CD14-positive monocyte (primary cell): ENCODE results near the gene LDB1. TPM values are rescaled to one million over a fixed set of nuclear protein-coding genes. Genes with fewer than 3 reads are reported as not detected.

ENCODE experiments used
- DNase-seq, 3 donors: peaks; one replicate each; pipeline ENCODE4 v3.0.0-alpha.2; 2011 to 2022
- H2AFZ ChIP-seq: 2 replicates; pipeline ENCODE4 v1.6.0; 2012; ENCODE audit warnings: mild to moderate bottlenecking, low read depth, low read length, inconsistent platforms; ENCODE audit not compliant: insufficient read depth, poor library complexity, severe bottlenecking
- H3K27ac ChIP-seq, 2 donors: 1 replicate in 1 of 2; 2 replicates in 1 of 2; pipeline ENCODE4 v1.5.1; 2012 to 2013; ENCODE audit warnings: low read length in 2 of 2, control low read depth in 1 of 2, inconsistent platforms in 1 of 2, low read depth in 1 of 2, mild to moderate bottlenecking in 1 of 2
- H3K27me3 ChIP-seq, 2 donors: one replicate each; pipeline versions ENCODE4 v1.6.0 to v1.6.1; 2011 to 2013; ENCODE audit warnings: low read length in 2 of 2; ENCODE audit not compliant: control insufficient read depth in 2 of 2, insufficient read depth in 2 of 2
- H3K36me3 ChIP-seq, 2 donors: replicated peaks in 1 of 2; 1 replicate in 1 of 2; 2 replicates in 1 of 2; pipeline versions ENCODE4 v1.5.1 to v1.6.1; 2012 to 2013; ENCODE audit warnings: low read length in 2 of 2, control low read depth in 1 of 2, inconsistent platforms in 1 of 2, mild to moderate bottlenecking in 1 of 2; ENCODE audit not compliant: insufficient read depth in 2 of 2, control insufficient read depth in 1 of 2
- H3K4me1 ChIP-seq, 2 donors: 1 replicate in 1 of 2; 2 replicates in 1 of 2; pipeline versions ENCODE4 v1.5.1 to v1.6.1; 2012 to 2013; ENCODE audit warnings: low read length in 2 of 2, control low read depth in 1 of 2, inconsistent platforms in 1 of 2, mild to moderate bottlenecking in 1 of 2, moderate library complexity in 1 of 2; ENCODE audit not compliant: insufficient read depth in 2 of 2, control insufficient read depth in 1 of 2
- H3K4me2 ChIP-seq: replicated peaks from 2 replicates; pipeline ENCODE3; 2012; ENCODE audit warnings: low read length, moderate library complexity, mild to moderate bottlenecking; ENCODE audit not compliant: poor library complexity, severe bottlenecking; ENCODE audit errors: extremely low read depth
- H3K4me3 ChIP-seq, 3 experiments: fragments of 200-600 bp in 1 of 3; sonication (generic) in 1 of 3; replicated peaks in 1 of 3; 1 replicate in 2 of 3; 2 replicates in 1 of 3; pipeline ENCODE4 v1.5.1; 2011 to 2013; ENCODE audit warnings: low read length in 3 of 3, mild to moderate bottlenecking in 3 of 3, control low read depth in 2 of 3, low read depth in 2 of 3, inconsistent platforms in 1 of 3, moderate library complexity in 1 of 3
- H3K79me2 ChIP-seq: 2 replicates; pipeline ENCODE4 v1.6.0; 2012; ENCODE audit warnings: mild to moderate bottlenecking, control low read depth, inconsistent platforms, low read length, moderate library complexity; ENCODE audit not compliant: insufficient read depth
- H3K9ac ChIP-seq: 2 replicates; pipeline ENCODE4 v1.6.0; 2017; ENCODE audit warnings: low read length, mild to moderate bottlenecking; ENCODE audit not compliant: insufficient read depth, poor library complexity, severe bottlenecking
- H3K9me3 ChIP-seq, 2 donors: replicated peaks in 1 of 2; 1 replicate in 1 of 2; 2 replicates in 1 of 2; pipeline versions ENCODE4 v1.5.1 to v1.6.1; 2012 to 2013; ENCODE audit warnings: low read length in 2 of 2, control low read depth in 1 of 2; ENCODE audit not compliant: control insufficient read depth in 1 of 2, insufficient read depth in 1 of 2
- H4K20me1 ChIP-seq: 2 replicates; pipeline ENCODE4 v1.6.0; 2012; ENCODE audit warnings: mild to moderate bottlenecking, low read length, control low read depth, moderate library complexity; ENCODE audit not compliant: insufficient read depth
- H3K27ac Mint-ChIP-seq, 7 donors: one replicate each; pipeline ENCODE4 v1.8.0; 2020; ENCODE audit warnings: mild to moderate bottlenecking in 7 of 7, mixed read lengths in 7 of 7, moderate library complexity in 6 of 7, inconsistent platforms in 2 of 7
- H3K27me3 Mint-ChIP-seq, 3 donors: one replicate each; pipeline ENCODE4 v1.8.0; 2021 to 2022; ENCODE audit warnings: low read depth in 3 of 3, mild to moderate bottlenecking in 3 of 3, mixed read lengths in 3 of 3, moderate library complexity in 3 of 3, inconsistent platforms in 1 of 3
- H3K36me3 Mint-ChIP-seq, 2 donors: one replicate each; pipeline ENCODE4 v1.8.0; 2020; ENCODE audit warnings: mixed read lengths in 2 of 2, inconsistent platforms in 1 of 2, mild to moderate bottlenecking in 1 of 2
- H3K4me1 Mint-ChIP-seq: one replicate; pipeline ENCODE4 v1.8.0; 2020; ENCODE audit warnings: mild to moderate bottlenecking, mixed read lengths
- H3K4me3 Mint-ChIP-seq, 2 donors: one replicate each; pipeline ENCODE4 v1.8.0; 2020; ENCODE audit warnings: mild to moderate bottlenecking in 2 of 2, mixed read lengths in 2 of 2, moderate library complexity in 1 of 2
- H3K9me3 Mint-ChIP-seq, 7 donors: one replicate each; pipeline ENCODE4 v1.8.0; 2020 to 2022; ENCODE audit warnings: mixed read lengths in 7 of 7, mild to moderate bottlenecking in 6 of 7, moderate library complexity in 6 of 7, inconsistent platforms in 2 of 7
- WGBS: methylation state at CpG from one replicate; pipeline ENCODE4 v1.1.5; 2013; ENCODE audit warnings: missing lambda C conversion rate; ENCODE audit not compliant: insufficient coverage; 5-methylcytosine and 5-hydroxymethylcytosine counted together
- intact Hi-C, 2 donors: fragments of 100-400 bp; cut with micrococcal nuclease; formaldehyde crosslinking; loops; one replicate each; pipeline versions ENCODE4 v1.15.0 to v1.15.1; 2023
- polyA plus RNA-seq, 3 donors: library from polyadenylated mRNA; depleted of rRNA in 1 of 3; unstranded in 2 of 3; stranded (reverse) in 1 of 3; fragments of 300-500 nt in 2 of 3; fragments of >200 nt in 1 of 3; fragmentation: Illumina TruSeq in 2 of 3; gene quantifications; 1 replicate in 2 of 3; 2 replicates in 1 of 3; pipeline ENCODE4 v1.2.3, GENCODE V29; 2012 to 2021
- TF ChIP-seq, protein P1 (sequence below): fragments of 200-600 bp; IDR thresholded peaks from one replicate; pipeline ENCODE4 v1.8.0; 2022; ENCODE audit warnings: antibody characterized with exemption, mild to moderate bottlenecking

The LDB1 gene
- polyA plus RNA-seq, 3 donors, result 8.7 to 103 (median 21.9) TPM

- no peaks in the 10 kb centered on the region for H3K27me3 ChIP-seq
- Mint-ChIP-seq H3K9me3 (no peaks in the 10 kb centered on the region), H3K4me3 (no peak overlapping the region), H3K27ac (no peak overlapping the region), H3K36me3 (peaks cover 11 to 33% of the 10 kb centered on the region in 2 donors), H3K27me3 (peaks cover 0 to 1% (median 0%) of the 10 kb centered on the region in 3 donors), H3K4me1 (peaks cover 15% of the 10 kb centered on the region)
- intact Hi-C loops, result no loop called here
- peaks cover 22% of the 10 kb centered on the region for H4K20me1 ChIP-seq
- H2AFZ ChIP-seq, result no peak overlapping the region
- H3K9me3 ChIP-seq, result no peaks in the 10 kb centered on the region
- no peak overlapping the region for H3K27ac ChIP-seq
- no peak overlapping the region for H3K4me3 ChIP-seq
- H3K4me1 ChIP-seq, result peaks cover 0 to 8% of the 10 kb centered on the region in 2 donors
- DNase-seq, result no peak
- 60% methylated on average over 1 of the region's 1 CpG for WGBS
- no peak overlapping the region for H3K9ac ChIP-seq
- H3K4me2 ChIP-seq, result no peak overlapping the region
- TF ChIP-seq, protein P1, sequence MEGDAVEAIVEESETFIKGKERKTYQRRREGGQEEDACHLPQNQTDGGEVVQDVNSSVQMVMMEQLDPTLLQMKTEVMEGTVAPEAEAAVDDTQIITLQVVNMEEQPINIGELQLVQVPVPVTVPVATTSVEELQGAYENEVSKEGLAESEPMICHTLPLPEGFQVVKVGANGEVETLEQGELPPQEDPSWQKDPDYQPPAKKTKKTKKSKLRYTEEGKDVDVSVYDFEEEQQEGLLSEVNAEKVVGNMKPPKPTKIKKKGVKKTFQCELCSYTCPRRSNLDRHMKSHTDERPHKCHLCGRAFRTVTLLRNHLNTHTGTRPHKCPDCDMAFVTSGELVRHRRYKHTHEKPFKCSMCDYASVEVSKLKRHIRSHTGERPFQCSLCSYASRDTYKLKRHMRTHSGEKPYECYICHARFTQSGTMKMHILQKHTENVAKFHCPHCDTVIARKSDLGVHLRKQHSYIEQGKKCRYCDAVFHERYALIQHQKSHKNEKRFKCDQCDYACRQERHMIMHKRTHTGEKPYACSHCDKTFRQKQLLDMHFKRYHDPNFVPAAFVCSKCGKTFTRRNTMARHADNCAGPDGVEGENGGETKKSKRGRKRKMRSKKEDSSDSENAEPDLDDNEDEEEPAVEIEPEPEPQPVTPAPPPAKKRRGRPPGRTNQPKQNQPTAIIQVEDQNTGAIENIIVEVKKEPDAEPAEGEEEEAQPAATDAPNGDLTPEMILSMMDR, result no peak
- H3K36me3 ChIP-seq, result peaks cover 10 to 25% of the 10 kb centered on the region in 2 donors
- no peaks in the 10 kb centered on the region for H3K79me2 ChIP-seq
Measured at GRCh38 chr10:102102421-102102820, 17.7 kb downstream of the LDB1 start.

DNA sequence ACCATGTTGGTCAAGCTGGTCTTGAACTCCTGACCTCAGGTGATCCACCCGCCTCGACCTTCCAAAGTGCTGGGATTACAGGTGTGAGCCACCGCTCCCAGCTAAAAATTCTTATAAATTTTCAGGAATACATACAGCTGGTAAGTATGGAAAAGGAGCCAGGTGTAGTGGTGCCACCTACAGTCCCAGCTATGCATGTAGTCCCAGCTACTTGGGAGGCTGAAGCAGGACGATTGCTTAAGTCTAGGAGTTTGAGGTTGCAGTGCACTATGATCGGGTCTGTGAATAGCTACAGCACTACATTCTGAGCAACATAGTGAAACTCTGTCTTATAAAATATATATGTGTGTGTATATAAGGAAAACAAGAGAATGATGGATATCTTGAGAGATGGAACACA lies 19.0 kb downstream of the LDB1 start:
- Mint-ChIP-seq H3K27me3 (peaks cover 0 to 1% (median 0%) of the 10 kb centered on the region in 3 donors), H3K4me3 (no peak overlapping the region), H3K9me3 (no peaks in the 10 kb centered on the region), H3K27ac (no peak overlapping the region), H3K4me1 (peaks cover 14% of the 10 kb centered on the region), H3K36me3 (peaks cover 12 to 30% of the 10 kb centered on the region in 2 donors)
- H3K36me3 ChIP-seq, result peaks cover 2 to 12% of the 10 kb centered on the region in 2 donors
- H3K4me2 ChIP-seq, result no peak overlapping the region
- no peak overlapping the region for H2AFZ ChIP-seq
- no peaks in the 10 kb centered on the region for H3K79me2 ChIP-seq
- H4K20me1 ChIP-seq, result peaks cover 10% of the 10 kb centered on the region
- intact Hi-C loops, result no loop called here
- no peak overlapping the region for H3K4me3 ChIP-seq
- WGBS, result no CpG with 5 or more reads among the region's 5 CpGs
- peaks cover 0 to 8% of the 10 kb centered on the region in 2 donors for H3K4me1 ChIP-seq
- DNase-seq, result no peak
- no peak overlapping the region for H3K27ac ChIP-seq
- H3K9ac ChIP-seq, result no peak overlapping the region
- H3K27me3 ChIP-seq, result no peaks in the 10 kb centered on the region
- no peaks in the 10 kb centered on the region for H3K9me3 ChIP-seq
- TF ChIP-seq, protein P1, result no peak
